K562 (cell line): ENCODE measurements around the gene IL1R1. TPM values are rescaled to one million over a fixed set of nuclear protein-coding genes. Genes with fewer than 3 reads are reported as not detected.

ENCODE experiments used
- ATAC-seq: fragments of 200-7000 bp; cut with Tn5 transposase; 3 replicates; pipeline ENCODE4 v1.9.1; 2020; ENCODE audit warnings: moderate library complexity
- BruUV-seq: library from RNA; stranded (reverse); fragments of 400-500 nt; replicated peaks from 2 replicates; lab custom pipeline; 2021; lab: Mats Ljungman, UMichigan
- CTCF ChIA-PET: fragments of 300-600 bp; formaldehyde crosslinking; extraction: SDS; loops from one replicate; lab custom pipeline; 2021; ENCODE audit warnings: low intra/inter-chr PET ratio; lab: Yijun Ruan, JAX
- POLR2A ChIA-PET: fragments of 300-600, 350-650 bp; sonication (Branson Sonifier 250); formaldehyde crosslinking; extraction: SDS; loops from one replicate; lab custom pipeline; 2021; ENCODE audit warnings: antibody characterized with exemption, inconsistent platforms; lab: Yijun Ruan, JAX
- DNase-seq, 4 experiments: peaks; one replicate each; pipeline versions ENCODE4 v3.0.0 to v3.0.0-alpha.2; 2011 to 2018; ENCODE audit warnings: low spot score in 3 of 4, mixed read lengths in 3 of 4; ENCODE audit errors: extremely low read depth in 1 of 4
- FAIRE-seq: peaks from 2 replicates; lab custom pipeline; 2011; peaks lifted over from hg19 to GRCh38; lab: Jason Lieb, UNC
- H2AFZ ChIP-seq: 2 replicates; pipeline ENCODE4 v1.6.0; 2011; ENCODE audit warnings: low read depth, low read length, control low read depth, inconsistent platforms
- H3K27ac ChIP-seq: fragments of 200-600 bp; 3 replicates; pipeline ENCODE4 v1.8.0; 2011; ENCODE audit warnings: low read depth, mild to moderate bottlenecking, control low read depth, inconsistent platforms, low read length, moderate library complexity, mixed read lengths; ENCODE audit errors: extremely low read depth
- H3K27me3 ChIP-seq, 2 experiments: fragments of 300-600 bp in 1 of 2; 2 replicates in 1 of 2; 3 replicates in 1 of 2; pipeline versions ENCODE4 v1.6.0 to v1.8.0; 2011; ENCODE audit warnings: inconsistent platforms in 2 of 2, low read length in 2 of 2, mild to moderate bottlenecking in 1 of 2, mixed read lengths in 1 of 2, moderate library complexity in 1 of 2; ENCODE audit not compliant: control insufficient read depth in 2 of 2, insufficient read depth in 2 of 2
- H3K36me3 ChIP-seq: fragments of 300-600 bp; 3 replicates; pipeline ENCODE4 v1.8.0; 2011; ENCODE audit warnings: mild to moderate bottlenecking, low read length, inconsistent platforms; ENCODE audit not compliant: control insufficient read depth, insufficient read depth
- H3K4me1 ChIP-seq, 2 experiments: fragments of 200-600 bp in 1 of 2; replicated peaks in 1 of 2; 2 replicates in 1 of 2; 3 replicates in 1 of 2; pipeline versions ENCODE4 v1.5.1 to v1.8.0; 2011; ENCODE audit warnings: inconsistent platforms in 2 of 2, low read length in 2 of 2, mild to moderate bottlenecking in 1 of 2, mixed read lengths in 1 of 2, moderate library complexity in 1 of 2; ENCODE audit not compliant: control insufficient read depth in 2 of 2, insufficient read depth in 2 of 2
- H3K4me2 ChIP-seq: 2 replicates; pipeline ENCODE4 v1.6.1; 2011; ENCODE audit warnings: low read length, control low read depth, inconsistent platforms, mixed read lengths; ENCODE audit not compliant: insufficient read depth
- H3K4me3 ChIP-seq: fragments of 200-600 bp; sonication (generic), shearing (Covaris generic); 2 replicates; pipeline ENCODE4 v1.5.1; 2016; ENCODE audit warnings: control low read depth, inconsistent platforms
- H3K79me2 ChIP-seq: fragments of 200-600 bp; 3 replicates; pipeline ENCODE4 v1.8.0; 2011; ENCODE audit warnings: low read length, inconsistent platforms; ENCODE audit not compliant: control insufficient read depth, insufficient read depth
- H3K9ac ChIP-seq, 2 experiments: 2 replicates each; pipeline versions ENCODE4 v1.6.0 to v1.6.1; 2011; ENCODE audit warnings: low read depth in 2 of 2, low read length in 2 of 2, control low read depth in 1 of 2, inconsistent platforms in 1 of 2, mild to moderate bottlenecking in 1 of 2, mixed read lengths in 1 of 2; ENCODE audit not compliant: insufficient read depth in 1 of 2
- H3K9me1 ChIP-seq: one replicate; pipeline ENCODE4 v1.6.0; 2011; ENCODE audit warnings: inconsistent platforms, mild to moderate bottlenecking, low read length, moderate library complexity; ENCODE audit not compliant: control insufficient read depth, insufficient read depth
- H3K9me3 ChIP-seq: replicated peaks from 2 replicates; pipeline ENCODE4 v1.5.1; 2011; ENCODE audit warnings: low read depth, low read length, inconsistent platforms; ENCODE audit not compliant: control insufficient read depth, insufficient read depth
- H4K20me1 ChIP-seq: replicated peaks from 2 replicates; pipeline ENCODE4 v1.6.1; 2011; ENCODE audit warnings: low read length, inconsistent platforms, mixed read lengths; ENCODE audit not compliant: control insufficient read depth, insufficient read depth
- CAMTA2 ChIP-seq: fragments of 250-450 bp; sonication (Bioruptor Pico); conservative IDR thresholded peaks from 2 replicates; pipeline ENCODE4 v1.5.1; 2022
- ETV1 ChIP-seq: fragments of 450-650 bp; conservative IDR thresholded peaks from 2 replicates; pipeline ENCODE4 v1.6.1; 2016; ENCODE audit warnings: missing genetic modification characterization, control low read depth, low read depth, missing compliant biosample characterization
- HDAC6 ChIP-seq: IDR thresholded peaks from 2 replicates; pipeline ENCODE4 v1.6.1; 2012; ENCODE audit warnings: low read depth, mild to moderate bottlenecking, control low read depth, inconsistent platforms, low read length, moderate library complexity
- MTA1 ChIP-seq: fragments of 450-650 bp; IDR thresholded peaks from 2 replicates; pipeline ENCODE4 v1.6.1; 2017; ENCODE audit warnings: borderline replicate concordance
- NFRKB ChIP-seq: fragments of 450-650 bp; IDR thresholded peaks from 2 replicates; pipeline ENCODE4 v1.6.1; 2016; ENCODE audit warnings: low read depth
- ZNF121 ChIP-seq: sonication (generic); formaldehyde crosslinking; conservative IDR thresholded peaks from 2 replicates; pipeline ENCODE4 v1.8.0; 2022; ENCODE audit warnings: missing genetic modification reagents
- WGBS: fragments of 100-300 bp; shearing (Covaris generic); methylation state at CpG from one replicate; pipeline ENCODE4 v1.1.6; 2016; ENCODE audit warnings: low coverage, mixed read lengths; ENCODE audit not compliant: insufficient coverage; ENCODE audit errors: missing lambda C conversion rate; 5-methylcytosine and 5-hydroxymethylcytosine counted together
- in situ Hi-C: fragments of 300-500 bp; cut with MboI; formaldehyde crosslinking; loops from 4 replicates; pipeline ENCODE4 v1.15.0; 2018; ENCODE audit warnings: inconsistent platforms, mixed read lengths
- intact Hi-C: fragments of 100-400 bp; cut with micrococcal nuclease; formaldehyde crosslinking; loops from 2 replicates; pipeline ENCODE4 v1.14.2; 2022
- polyA plus RNA-seq, 8 experiments: library from polyadenylated mRNA; depleted of rRNA in 4 of 8; stranded (reverse) in 5 of 8; unstranded in 3 of 8; fragments of >200 nt; fragmentation: Nextera tagmentation in 2 of 8; fragmentation: Illumina TruSeq in 1 of 8; extraction: Ambion mirVana in 2 of 8; extraction: Trizol in 1 of 8; gene quantifications; 2 replicates each; pipeline versions ENCODE4 v1.2.1 to v1.2.3, GENCODE V29; 2011 to 2014; ENCODE audit warnings: inconsistent platforms in 1 of 8, missing spikeins in 1 of 8
- total RNA-seq, 7 experiments: library from RNA; depleted of rRNA in 6 of 7; stranded (reverse); fragments of >200 nt in 6 of 7; fragmentation: Illumina TruSeq in 2 of 7; extraction: Trizol in 2 of 7; gene quantifications; 2 replicates each; pipeline versions ENCODE4 v1.2.1 to v1.2.3, GENCODE V29; 2011 to 2021; ENCODE audit warnings: low replicate concordance in 1 of 7
- TF ChIP-seq, protein P1 (sequence below): sonication (generic); formaldehyde crosslinking; IDR thresholded peaks from 2 replicates; pipeline ENCODE4 v1.8.0; 2022; ENCODE audit warnings: mild to moderate bottlenecking, missing genetic modification reagents

IL1R1 gene
- total and polyA plus RNA-seq, 9 of the 15 experiments (the other 6 are each of a cell fraction or from before 2014, with no cell fraction given), result 0.81 to 3.9 (median 1.6) TPM

DNA sequence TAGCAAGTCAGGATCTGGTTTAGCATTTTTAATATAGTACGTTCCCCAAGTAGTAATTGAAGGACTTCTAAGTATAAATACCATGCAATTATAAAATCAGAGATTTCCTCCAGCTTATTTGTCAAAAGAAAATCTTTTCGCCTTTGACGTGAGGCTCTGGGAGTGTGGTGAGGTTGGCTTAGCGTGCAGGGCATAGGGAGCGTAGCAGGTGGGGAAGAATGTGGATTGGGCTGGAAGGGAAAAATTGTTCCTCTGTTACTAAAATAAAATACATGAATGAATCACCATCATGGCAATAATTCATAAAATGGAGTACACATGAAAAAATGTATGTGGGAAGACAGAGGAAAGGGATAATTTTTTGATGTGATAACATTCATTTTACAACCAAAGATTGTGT lies 38.8 kb downstream of the IL1R1 start:
- Histone ChIP-seq H3K4me3 (no peak overlapping the region), H3K27ac (no peak overlapping the region), H3K4me2 (no peak overlapping the region), H3K9me1 (no peaks in the 10 kb centered on the region), H3K36me3 (no peaks in the 10 kb centered on the region), H3K9ac (no peak overlapping the region), H3K4me1 (no peaks in the 10 kb centered on the region), H3K27me3 (no peaks in the 10 kb centered on the region), H4K20me1 (no peaks in the 10 kb centered on the region), H2AFZ (no peak overlapping the region), H3K9me3 (no peaks in the 10 kb centered on the region), H3K79me2 (no peaks in the 10 kb centered on the region)
- ChIA-PET POLR2A (interaction anchor here (0.6 to 1.2 kb wide), 2 partner anchors 15 to 222 kb away, joined by 3 to 5 read pairs; no protein-coding TSS in a partner anchor), CTCF (no interaction called here)
- 52% methylated on average over 5 of the region's 5 CpGs for WGBS
- no TSS peak for BruUV-seq
- no peak for ATAC-seq
- in situ Hi-C loops, result no loop called here
- no peak for DNase-seq
- intact Hi-C loops, result no loop called here
- TF ChIP-seq ETV1 (tag) (no peak), HDAC6 (no peak), ZNF121 (no peak), CAMTA2 (CRISPR knock-in tag) (no peak), MTA1 (no peak), NFRKB (no peak)
- TF ChIP-seq, protein P1, sequence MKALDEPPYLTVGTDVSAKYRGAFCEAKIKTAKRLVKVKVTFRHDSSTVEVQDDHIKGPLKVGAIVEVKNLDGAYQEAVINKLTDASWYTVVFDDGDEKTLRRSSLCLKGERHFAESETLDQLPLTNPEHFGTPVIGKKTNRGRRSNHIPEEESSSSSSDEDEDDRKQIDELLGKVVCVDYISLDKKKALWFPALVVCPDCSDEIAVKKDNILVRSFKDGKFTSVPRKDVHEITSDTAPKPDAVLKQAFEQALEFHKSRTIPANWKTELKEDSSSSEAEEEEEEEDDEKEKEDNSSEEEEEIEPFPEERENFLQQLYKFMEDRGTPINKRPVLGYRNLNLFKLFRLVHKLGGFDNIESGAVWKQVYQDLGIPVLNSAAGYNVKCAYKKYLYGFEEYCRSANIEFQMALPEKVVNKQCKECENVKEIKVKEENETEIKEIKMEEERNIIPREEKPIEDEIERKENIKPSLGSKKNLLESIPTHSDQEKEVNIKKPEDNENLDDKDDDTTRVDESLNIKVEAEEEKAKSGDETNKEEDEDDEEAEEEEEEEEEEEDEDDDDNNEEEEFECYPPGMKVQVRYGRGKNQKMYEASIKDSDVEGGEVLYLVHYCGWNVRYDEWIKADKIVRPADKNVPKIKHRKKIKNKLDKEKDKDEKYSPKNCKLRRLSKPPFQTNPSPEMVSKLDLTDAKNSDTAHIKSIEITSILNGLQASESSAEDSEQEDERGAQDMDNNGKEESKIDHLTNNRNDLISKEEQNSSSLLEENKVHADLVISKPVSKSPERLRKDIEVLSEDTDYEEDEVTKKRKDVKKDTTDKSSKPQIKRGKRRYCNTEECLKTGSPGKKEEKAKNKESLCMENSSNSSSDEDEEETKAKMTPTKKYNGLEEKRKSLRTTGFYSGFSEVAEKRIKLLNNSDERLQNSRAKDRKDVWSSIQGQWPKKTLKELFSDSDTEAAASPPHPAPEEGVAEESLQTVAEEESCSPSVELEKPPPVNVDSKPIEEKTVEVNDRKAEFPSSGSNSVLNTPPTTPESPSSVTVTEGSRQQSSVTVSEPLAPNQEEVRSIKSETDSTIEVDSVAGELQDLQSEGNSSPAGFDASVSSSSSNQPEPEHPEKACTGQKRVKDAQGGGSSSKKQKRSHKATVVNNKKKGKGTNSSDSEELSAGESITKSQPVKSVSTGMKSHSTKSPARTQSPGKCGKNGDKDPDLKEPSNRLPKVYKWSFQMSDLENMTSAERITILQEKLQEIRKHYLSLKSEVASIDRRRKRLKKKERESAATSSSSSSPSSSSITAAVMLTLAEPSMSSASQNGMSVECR (CRISPR knock-in tag), result no peak
- FAIRE-seq, result no peak
